GM19328 (cell line): ENCODE data around the gene TNIP2.
"Not testable (repeated sequence)": the region's sequence is repeated elsewhere in the genome, so short reads cannot be mapped to it uniquely, and the experiment has no call there.

ENCODE experiments used
- ATAC-seq: cut with Tn5 transposase; IDR thresholded peaks from one replicate; pipeline ENCODE4 v1.9.1; 2021; ENCODE audit warnings: mild to moderate bottlenecking, moderate library complexity; ENCODE audit not compliant: unreplicated experiment

TNIP2 gene

GRCh38 chr4:2794486-2795299 lies 38.6 kb upstream of the TNIP2 start:
- no peak for ATAC-seq

DNA sequence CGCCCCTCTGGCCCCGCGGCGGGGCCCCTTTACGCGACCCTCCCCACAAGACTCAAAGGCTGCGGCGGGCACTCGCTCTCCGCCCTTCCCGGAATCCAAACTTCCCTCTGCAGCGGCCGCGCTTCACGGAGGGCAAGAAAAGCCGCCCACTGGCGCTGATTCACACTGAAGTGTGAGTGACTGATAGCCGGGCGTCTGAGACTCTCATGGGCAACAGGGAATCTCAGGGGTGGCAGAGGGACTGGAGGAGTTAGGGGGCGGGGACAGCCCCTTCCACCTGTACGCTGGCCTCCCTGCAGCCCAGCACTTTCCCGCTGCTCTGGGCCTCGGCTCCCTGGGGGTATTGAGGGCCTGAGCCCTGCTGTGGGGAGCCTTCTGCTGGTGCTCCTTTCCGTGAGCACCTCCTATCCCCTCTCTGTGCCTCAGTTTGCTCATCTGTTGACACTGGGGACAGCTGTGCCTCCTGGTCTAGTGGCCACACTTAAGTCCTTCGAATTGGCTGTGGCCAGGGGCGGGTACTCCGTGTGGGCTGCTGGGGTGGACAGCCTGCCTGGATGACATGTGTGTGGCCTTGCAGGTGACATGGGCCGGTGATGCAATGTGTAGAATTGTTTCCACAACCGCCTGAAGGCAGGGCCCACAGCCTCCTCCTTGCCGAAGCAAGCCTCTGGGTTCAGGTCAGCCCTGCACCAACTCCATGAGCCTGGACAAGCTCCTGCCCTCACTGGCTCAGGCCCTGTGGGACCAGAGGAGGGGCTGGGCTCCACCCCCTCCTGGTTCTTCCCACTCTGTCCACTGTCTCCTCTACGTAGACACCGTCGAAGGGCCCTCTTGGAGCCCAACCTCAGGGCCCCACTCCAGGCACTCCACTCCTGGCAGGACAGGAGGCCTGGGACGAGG lies 37.7 kb upstream of the TNIP2 start:
- ATAC-seq: no peak

DNA sequence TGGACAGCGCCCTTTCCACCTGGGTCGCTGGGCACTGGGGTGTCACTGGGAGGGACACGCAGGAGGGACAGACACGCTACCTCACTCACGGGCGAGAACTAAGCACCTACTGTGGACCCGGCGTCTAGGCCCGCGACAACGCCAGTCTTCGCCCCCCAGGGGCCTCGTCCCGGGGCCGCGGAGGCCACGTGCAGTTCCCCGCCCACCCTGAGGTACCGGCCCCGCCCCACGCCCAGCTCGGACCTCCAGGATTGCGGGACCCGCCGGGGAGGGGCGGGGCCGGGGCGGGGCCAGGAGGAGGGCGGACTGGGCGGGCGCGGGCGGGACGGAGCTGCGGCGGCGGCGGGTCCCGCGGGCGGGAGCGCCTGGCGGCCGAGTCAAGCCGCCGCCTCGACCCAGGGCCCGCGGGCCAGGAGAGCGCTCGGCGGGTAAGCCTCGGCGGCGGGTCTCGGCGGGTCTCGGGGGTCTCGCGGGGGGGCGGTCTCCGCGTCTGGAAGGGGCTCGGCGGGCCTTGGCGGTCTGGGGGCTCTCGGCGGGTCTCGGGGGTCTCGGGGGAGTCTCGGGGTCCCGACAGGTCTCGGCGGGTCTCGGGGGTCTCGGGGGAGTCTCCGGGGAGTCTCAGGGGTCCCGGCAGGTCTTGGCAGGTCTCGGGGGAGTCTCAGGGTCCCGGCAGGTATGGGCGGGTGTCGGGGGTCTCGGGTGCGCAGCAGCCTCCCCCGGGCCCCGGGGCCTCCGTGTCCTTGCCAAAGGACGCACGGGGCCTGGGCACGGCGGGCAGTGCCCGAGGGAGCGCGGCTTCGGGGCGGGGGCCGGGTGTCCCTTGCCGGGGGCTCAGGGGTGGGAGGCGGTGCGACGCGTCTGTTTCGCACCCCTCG lies 36.8 kb upstream of the TNIP2 start, which contains the start of gene SH3BP2:
SH3BP2 (plus strand) TSS at position 375 of the 875 bp plus-strand sequence. CDS start 27,533 bp downstream, outside the sequence.
- ATAC-seq: no peak

DNA sequence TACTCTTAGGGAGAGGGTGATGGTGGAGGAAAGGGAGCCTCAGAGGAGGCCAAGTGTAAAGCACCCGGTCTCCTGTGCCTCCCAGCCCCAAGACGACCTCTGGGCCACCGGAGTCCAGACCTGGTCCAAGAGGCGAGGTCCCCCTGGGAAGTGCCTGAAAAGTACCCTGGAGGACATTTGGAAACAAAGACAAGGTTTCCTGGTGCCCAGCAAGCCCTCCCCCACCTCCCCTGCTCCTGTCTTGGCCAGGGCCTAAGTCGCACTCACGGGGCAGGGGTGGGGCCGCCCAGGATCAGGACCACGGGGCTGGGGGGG lies 36.2 kb upstream of the TNIP2 start:
- no peak for ATAC-seq

DNA sequence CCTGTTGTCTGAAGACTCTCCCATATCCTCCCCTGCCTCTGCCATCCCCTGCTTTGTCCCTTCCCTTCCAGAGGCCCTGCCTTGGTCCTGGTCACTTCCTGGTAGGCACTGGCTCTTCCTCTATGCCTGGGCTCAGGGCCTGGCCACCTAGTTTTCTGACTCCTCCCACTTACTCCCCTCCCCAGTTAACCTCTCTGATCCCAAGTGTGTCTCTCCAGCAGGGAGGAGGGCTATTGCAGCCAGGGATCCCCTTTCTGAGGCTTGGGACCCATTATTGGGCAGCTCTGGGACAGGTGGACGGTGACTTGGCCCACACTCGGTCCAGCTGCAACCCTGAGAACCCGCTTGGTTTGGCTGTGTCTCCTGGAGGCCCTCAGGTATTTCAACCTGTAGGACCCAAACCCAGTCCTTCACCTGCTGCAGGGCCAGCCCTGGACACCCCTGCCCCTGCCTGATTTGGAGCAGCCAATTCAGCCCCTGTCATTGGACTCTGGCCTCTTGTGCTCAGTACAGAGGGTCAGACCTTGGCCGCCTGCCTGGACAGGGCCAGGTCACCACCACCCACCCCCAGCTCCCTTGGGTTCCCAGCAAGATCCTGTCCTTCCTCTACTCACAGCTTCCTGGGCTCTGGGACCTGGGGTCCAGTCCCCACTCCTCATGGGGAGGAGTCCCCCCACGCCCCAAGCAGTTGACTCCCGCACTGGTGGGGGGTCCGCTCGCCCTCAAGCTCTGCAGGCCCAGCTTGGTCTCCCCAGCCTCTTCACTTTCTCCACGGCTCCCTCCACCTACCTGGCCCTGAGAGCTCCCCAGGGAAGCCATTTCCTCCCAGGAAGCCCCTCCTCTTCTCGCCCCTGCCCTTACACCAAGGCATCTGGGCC lies 35.6 kb upstream of the TNIP2 start:
- no peak for ATAC-seq

DNA sequence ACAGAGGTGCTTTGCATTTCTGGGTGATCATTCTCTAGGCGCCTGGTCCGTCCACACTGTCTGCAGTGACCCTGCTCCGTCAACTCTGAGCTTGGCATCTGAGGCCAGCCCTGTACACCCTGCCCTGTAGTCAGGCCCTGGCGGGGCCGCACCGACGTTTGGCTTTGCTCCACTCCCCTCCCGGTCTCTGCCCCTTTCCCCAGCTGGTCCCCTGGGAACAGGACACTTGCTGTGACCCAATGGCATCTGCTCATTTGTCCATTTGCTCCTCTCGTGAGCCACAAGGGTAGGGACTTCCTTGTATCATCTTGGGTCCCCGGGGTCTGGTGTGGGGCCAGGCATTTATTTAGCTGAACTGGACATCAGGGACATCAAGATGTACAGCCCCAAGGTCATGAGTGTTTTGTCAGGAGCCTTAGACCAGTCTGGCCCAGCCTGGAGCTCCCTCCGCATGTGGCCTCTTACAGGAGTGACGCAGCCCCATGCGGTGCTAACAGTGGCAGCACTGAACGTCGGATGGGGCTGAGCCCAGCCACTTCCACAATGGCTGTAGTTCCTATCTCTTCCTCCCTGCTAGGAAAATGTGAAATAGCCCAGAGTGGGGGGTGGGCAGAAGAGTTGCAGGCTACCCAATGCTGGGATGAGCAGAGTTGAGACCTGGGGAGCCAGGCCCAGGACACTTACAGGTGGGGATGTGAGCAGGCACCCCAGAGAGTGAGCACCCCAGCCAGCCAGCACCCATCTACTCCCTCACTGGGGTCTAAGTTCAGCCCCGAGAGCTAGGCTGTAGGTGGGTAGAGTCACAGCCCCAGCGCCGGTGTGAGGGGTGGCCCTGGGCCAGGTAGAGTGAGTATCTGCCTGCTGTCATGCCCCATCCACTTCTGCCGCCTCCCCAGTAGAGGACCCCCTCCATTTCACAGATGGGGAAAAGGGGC lies 34.7 kb upstream of the TNIP2 start:
- no peak for ATAC-seq

GRCh38 chr4:2789793-2790582 lies 33.9 kb upstream of the TNIP2 start:
- no peak for ATAC-seq

DNA sequence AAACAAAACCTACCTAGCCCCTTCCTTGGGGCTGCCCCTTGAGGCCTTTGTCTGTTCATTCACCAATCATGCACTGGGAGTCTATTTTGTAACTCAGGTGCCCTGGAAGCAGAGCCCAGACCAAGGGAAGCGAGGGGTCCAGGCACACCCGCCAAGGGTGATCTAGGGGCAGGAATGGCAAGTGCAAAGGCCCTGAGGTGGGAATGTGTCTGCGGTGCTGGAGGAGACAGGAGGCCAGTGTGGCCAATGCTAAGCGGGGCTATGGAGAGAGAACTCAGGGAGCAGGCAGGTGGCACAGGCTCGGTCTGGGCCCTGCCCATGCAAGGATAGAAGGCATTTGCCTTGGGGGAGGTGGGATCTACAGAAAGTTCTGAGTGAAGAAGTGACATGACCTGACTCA lies 33.2 kb upstream of the TNIP2 start:
- ATAC-seq: no peak

GRCh38 chr4:2788532-2789103 lies 32.5 kb upstream of the TNIP2 start:
- no peak for ATAC-seq

DNA sequence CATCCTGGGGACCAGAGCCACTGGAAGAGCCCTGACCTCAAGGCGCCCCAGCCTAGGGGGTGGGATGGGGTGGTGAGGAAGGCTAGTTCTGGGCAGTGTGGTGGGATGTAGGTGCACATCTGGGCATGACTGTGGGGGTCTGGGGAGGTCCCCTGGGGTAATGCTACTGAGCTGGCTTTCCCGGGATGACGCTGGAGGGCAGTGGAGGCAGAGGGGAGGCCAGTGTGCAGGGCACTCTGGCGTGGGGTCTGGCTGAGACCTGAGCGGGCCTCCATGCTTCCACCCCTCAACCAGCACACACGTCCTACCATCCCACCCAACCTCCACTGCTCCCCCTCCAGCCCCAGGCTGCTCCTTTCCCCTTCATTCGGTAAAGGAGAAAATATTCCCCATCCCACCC lies 32.0 kb upstream of the TNIP2 start:
- ATAC-seq: no peak

GRCh38 chr4:2787230-2788100 lies 31.3 kb upstream of the TNIP2 start:
- peak; percentile 57 for ATAC-seq

GRCh38 chr4:2786794-2787229 lies 30.7 kb upstream of the TNIP2 start:
- peak; percentile 9 for ATAC-seq

DNA sequence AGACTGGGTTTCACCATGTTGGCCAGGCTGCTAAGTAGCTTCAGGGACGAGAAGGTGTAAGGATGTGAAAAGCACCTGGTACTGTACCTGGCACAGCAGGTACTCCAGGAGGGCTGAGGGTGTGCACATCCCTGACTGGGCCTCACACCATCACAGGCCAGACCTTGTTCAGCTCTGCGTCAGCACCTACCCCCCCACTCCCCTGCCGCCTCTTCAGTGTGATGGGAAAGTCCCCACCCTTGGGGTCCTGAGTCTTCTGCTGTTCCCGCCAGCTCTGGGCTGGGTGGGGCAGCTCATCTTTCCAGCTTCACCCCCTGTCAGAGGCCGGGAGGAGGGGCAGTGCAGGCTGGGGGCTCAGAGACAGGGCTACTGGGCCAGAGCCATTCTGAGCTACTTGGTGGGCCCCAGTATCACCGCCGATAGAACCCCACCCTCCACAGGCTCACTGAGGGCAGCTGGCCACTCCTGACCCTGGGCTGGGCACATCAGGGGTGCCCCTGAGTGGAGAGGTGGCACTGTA lies 30.1 kb upstream of the TNIP2 start:
- no peak for ATAC-seq

DNA sequence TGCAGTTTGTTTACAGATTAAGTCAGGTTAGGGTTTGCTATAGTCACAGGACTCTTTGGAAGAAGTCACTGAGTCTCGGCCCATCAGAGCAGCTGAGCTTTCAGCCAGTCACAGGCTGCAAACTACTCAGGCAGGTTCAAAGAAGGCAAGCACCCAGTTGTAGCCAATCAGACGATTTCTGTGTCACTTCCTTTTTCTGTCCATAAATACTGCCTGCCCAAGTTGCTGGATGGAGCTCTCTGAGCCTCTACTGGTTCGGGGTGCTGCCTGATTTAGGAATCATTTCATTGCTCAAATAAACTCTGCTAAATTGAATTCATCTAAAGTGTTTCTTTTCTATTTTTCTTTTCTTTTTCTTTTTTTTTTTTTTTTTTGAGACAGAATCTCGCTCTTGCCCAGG lies 29.5 kb upstream of the TNIP2 start:
- no peak for ATAC-seq

- ATAC-seq: no peak
Measured at GRCh38 chr4:2783790-2784189, 27.7 kb upstream of the TNIP2 start.

GRCh38 chr4:2781911-2782310 lies 25.8 kb upstream of the TNIP2 start:
- ATAC-seq: no peak

DNA sequence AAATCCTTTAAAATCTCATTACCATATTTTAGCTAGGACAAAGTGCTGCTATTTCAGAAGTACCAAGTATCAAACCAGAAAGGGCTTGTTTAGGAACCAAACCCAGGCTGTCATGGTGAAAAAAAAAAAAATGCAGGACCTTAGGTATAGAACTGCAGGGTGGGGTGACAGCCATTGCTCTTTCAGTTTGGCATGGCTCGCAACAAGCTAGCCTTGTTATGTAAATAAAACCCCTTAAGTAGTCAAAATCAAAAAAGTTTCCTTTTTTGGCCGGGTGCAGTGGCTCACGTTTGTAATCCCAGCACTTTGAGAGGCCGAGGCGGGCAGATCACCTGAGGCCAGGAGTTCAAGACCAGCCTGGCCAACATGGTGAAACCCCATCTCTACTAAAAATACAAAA lies 24.5 kb upstream of the TNIP2 start:
- ATAC-seq: not testable (repeated sequence)
